Left ventricle myocardium inferior (tissue), 1 donor: ENCODE results near the gene GHR. TPM values are rescaled to one million over a fixed set of nuclear protein-coding genes. Genes with fewer than 3 reads are reported as not detected.

Experiments
- DNase-seq: peaks from one replicate; pipeline ENCODE4 v3.0.0-alpha.2; 2020
- H3K27ac ChIP-seq: fragments of 200-600 bp; replicated peaks from 2 replicates; pipeline ENCODE4 v1.8.0; 2021
- H3K27me3 ChIP-seq: fragments of 200-600 bp; 2 replicates; pipeline ENCODE4 v1.8.0; 2021; ENCODE audit warnings: low read depth
- H3K36me3 ChIP-seq: fragments of 200-600 bp; 2 replicates; pipeline ENCODE4 v1.8.0; 2021
- H3K4me1 ChIP-seq: fragments of 200-600 bp; 2 replicates; pipeline ENCODE4 v1.8.0; 2021
- H3K4me3 ChIP-seq: fragments of 200-600 bp; 2 replicates; pipeline ENCODE4 v1.8.0; 2021; ENCODE audit warnings: mild to moderate bottlenecking, moderate library complexity
- H3K9me3 ChIP-seq: fragments of 200-600 bp; replicated peaks from 2 replicates; pipeline ENCODE4 v1.8.0; 2021
- intact Hi-C: fragments of 100-400 bp; cut with micrococcal nuclease; formaldehyde crosslinking; loops from one replicate; pipeline ENCODE4 v1.11.0; 2022
- total RNA-seq: library from RNA; stranded (reverse); fragmentation: NEBNext Ultra II Directional; extraction: Animal tissue kit (Norgen Biotek cat#: 25700); gene quantifications from one replicate; pipeline ENCODE4 v1.2.1, GENCODE V29; 2021
- TF ChIP-seq, protein P1 (sequence below): fragments of 200-600 bp; IDR thresholded peaks from 2 replicates; pipeline ENCODE4 v1.8.0; 2021; ENCODE audit warnings: antibody characterized with exemption, mild to moderate bottlenecking, borderline replicate concordance
- donor health status: DM: no; HTN: yes; CAD: no; lungs with severe emphysema.

The GHR gene
- total RNA-seq, 1 donor from 2014 or later, result 12.9 TPM

GRCh38 chr5:42582723-42583122 is 159.5 kb downstream of the GHR start:
- TF ChIP-seq, protein P1, sequence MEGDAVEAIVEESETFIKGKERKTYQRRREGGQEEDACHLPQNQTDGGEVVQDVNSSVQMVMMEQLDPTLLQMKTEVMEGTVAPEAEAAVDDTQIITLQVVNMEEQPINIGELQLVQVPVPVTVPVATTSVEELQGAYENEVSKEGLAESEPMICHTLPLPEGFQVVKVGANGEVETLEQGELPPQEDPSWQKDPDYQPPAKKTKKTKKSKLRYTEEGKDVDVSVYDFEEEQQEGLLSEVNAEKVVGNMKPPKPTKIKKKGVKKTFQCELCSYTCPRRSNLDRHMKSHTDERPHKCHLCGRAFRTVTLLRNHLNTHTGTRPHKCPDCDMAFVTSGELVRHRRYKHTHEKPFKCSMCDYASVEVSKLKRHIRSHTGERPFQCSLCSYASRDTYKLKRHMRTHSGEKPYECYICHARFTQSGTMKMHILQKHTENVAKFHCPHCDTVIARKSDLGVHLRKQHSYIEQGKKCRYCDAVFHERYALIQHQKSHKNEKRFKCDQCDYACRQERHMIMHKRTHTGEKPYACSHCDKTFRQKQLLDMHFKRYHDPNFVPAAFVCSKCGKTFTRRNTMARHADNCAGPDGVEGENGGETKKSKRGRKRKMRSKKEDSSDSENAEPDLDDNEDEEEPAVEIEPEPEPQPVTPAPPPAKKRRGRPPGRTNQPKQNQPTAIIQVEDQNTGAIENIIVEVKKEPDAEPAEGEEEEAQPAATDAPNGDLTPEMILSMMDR, result no peak
- peaks cover 52% of the 10 kb centered on the region for H3K4me1 ChIP-seq
- no peaks in the 10 kb centered on the region for H3K9me3 ChIP-seq
- intact Hi-C loops, result no loop called here
- H3K36me3 ChIP-seq, result no peaks in the 10 kb centered on the region
- no peak overlapping the region for H3K27ac ChIP-seq
- DNase-seq, result no peak
- no peak overlapping the region for H3K4me3 ChIP-seq
- no peaks in the 10 kb centered on the region for H3K27me3 ChIP-seq

DNA sequence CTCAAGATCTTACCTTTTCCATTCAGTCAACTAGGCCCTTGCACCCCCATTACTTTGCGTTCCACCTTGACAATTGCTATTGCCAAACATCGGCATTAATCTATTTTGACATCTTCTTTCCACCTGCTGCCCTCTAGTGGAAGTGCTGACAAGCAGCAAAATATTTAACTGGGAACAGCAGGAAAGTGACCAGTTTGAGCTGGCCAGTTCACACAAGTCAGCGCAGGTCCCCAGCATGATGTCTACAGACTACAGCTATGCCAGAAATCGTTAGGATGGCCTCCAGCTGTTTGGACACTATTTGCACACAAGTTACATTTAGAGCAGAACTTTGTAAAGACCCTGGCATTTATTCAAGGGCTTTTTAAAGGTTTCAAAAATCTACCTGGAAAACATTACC is 160.1 kb downstream of the GHR start:
- H3K27me3 ChIP-seq, result no peaks in the 10 kb centered on the region
- H3K4me3 ChIP-seq, result no peak overlapping the region
- H3K9me3 ChIP-seq, result no peaks in the 10 kb centered on the region
- intact Hi-C loops, result no loop called here
- H3K4me1 ChIP-seq, result peaks cover 58% of the 10 kb centered on the region
- H3K36me3 ChIP-seq, result no peaks in the 10 kb centered on the region
- TF ChIP-seq, protein P1, result peak; percentile 87
- H3K27ac ChIP-seq, result no peak overlapping the region
- no peak for DNase-seq

DNA sequence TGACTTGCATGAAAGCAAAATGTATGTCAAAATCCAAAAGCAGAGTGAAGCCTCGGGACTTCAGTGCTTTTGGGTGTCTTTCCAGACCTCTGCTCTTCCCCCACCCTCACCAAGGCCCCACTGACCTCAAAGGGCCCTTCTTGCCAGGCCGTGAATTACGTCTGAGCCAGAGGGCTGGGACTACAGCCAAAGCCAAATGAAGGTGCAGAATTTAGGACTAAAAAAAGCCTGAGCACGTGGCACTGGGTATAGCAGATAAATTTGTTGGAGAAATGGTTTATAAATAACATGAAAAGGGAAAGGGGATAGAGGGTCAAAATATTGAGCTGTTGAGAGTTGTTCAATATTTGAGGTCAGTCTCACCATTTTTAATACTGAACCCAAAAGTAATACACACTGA is 163.4 kb downstream of the GHR start:
- H3K27ac ChIP-seq, result peak overlapping the region; percentile 83
- H3K36me3 ChIP-seq, result no peaks in the 10 kb centered on the region
- peaks cover 75% of the 10 kb centered on the region for H3K4me1 ChIP-seq
- TF ChIP-seq, protein P1, result no peak
- intact Hi-C loops, result no loop called here
- DNase-seq, result peak; percentile 74
- H3K27me3 ChIP-seq, result no peaks in the 10 kb centered on the region
- H3K9me3 ChIP-seq, result no peaks in the 10 kb centered on the region
- peak overlapping the region; percentile 45 for H3K4me3 ChIP-seq

DNA sequence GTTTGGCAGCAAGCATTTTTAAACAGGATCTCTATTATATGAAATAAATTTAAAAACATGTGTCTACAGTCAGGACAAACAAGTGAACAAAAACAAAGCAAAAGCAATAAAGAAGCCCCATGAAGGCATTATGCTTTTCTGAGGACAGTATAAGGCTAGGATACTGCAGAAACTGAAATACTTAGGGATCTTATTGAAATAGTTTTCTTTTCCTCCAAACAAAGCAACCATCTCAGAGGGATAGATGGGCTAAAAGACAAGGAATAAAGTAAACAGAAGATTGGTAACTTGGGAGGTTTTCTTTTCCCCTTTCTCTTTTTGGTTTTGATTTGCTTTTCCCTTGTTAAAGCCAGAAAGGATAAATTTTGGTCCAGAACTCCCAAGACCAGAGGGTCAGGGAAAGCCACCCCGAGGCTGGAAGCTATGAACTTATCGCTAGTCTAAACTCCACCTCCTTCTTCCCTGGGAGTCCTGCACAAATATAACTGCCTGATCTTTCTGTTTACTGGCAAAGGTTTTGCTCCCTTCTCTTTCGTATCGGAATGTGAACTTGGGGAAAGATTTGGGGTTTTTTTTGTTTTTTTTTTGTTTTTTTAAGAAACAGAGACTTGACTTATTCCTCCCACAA is 164.0 kb downstream of the GHR start:
- Histone ChIP-seq H3K9me3 (no peaks in the 10 kb centered on the region), H3K27me3 (no peaks in the 10 kb centered on the region), H3K4me1 (peaks cover 78% of the 10 kb centered on the region), H3K27ac (peak overlapping the region; percentile 83), H3K4me3 (peak overlapping the region; percentile 45), H3K36me3 (no peaks in the 10 kb centered on the region)
- intact Hi-C loops, result no loop called here
- DNase-seq, result no peak
- TF ChIP-seq, protein P1, result no peak

DNA sequence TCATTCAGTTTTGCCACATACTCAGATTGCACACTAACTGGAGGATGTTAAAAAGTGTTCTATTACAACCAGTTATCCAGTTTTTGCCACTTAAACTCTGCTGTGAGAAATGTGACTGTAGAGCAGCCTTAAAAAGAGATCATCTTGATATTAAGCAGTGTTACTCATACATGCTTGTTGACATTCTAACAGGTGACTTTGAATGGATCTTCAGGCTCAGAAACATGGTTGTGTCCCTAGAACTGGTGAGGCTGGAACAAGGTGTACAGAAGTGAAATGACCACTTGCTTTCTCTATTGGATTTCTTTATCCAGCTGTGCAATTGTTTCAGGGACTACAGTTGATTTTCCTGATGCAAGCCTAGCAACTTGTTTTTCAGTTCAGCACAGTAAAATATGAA is 167.3 kb downstream of the GHR start:
- no peak for DNase-seq
- Histone ChIP-seq H3K27ac (peak overlapping the region; percentile 82), H3K4me1 (peaks cover 78% of the 10 kb centered on the region), H3K36me3 (no peaks in the 10 kb centered on the region), H3K27me3 (no peaks in the 10 kb centered on the region), H3K4me3 (peak overlapping the region; percentile 31), H3K9me3 (no peaks in the 10 kb centered on the region)
- TF ChIP-seq, protein P1, result no peak
- intact Hi-C loops, result loop anchor here (5.0 kb wide), 1 partner anchor 168 kb away; the partner anchor contains the start of gene GHR
